GM12865 (cell line): ENCODE measurements around the gene NFIX.

Experiments
- DNase-seq: peaks from one replicate; pipeline ENCODE4 v3.0.0; 2010; ENCODE audit warnings: low read depth
- H3K4me3 ChIP-seq: 2 replicates; pipeline ENCODE4 v1.5.1; 2011; ENCODE audit warnings: mild to moderate bottlenecking, low read depth, low read length, control low read depth
- TF ChIP-seq, protein P1 (sequence below): IDR thresholded peaks from 2 replicates; pipeline ENCODE4 v1.5.1; 2011; ENCODE audit warnings: low read length, control low read depth, low read depth, inconsistent platforms; ENCODE audit not compliant: insufficient read depth; ENCODE audit errors: missing control alignments

NFIX gene

DNA sequence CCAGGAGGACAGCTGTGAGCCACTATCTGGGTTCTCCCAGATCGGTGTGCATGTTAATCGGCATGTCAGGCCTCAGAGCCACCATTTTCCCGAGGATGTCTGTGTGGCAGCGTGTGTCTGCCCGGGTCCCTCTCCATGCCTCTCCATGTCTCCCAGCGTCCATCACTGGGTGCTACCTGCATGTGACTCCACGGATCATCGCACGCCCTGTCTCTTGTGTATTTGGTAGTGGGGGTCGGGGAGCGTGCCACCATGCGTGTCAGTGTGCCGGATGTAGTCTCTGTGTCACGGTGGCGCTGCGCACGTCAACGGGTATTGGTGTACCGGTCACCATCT is 5.9 kb downstream of the NFIX start:
- no peak for DNase-seq
- no peak overlapping the region for H3K4me3 ChIP-seq
- TF ChIP-seq, protein P1, sequence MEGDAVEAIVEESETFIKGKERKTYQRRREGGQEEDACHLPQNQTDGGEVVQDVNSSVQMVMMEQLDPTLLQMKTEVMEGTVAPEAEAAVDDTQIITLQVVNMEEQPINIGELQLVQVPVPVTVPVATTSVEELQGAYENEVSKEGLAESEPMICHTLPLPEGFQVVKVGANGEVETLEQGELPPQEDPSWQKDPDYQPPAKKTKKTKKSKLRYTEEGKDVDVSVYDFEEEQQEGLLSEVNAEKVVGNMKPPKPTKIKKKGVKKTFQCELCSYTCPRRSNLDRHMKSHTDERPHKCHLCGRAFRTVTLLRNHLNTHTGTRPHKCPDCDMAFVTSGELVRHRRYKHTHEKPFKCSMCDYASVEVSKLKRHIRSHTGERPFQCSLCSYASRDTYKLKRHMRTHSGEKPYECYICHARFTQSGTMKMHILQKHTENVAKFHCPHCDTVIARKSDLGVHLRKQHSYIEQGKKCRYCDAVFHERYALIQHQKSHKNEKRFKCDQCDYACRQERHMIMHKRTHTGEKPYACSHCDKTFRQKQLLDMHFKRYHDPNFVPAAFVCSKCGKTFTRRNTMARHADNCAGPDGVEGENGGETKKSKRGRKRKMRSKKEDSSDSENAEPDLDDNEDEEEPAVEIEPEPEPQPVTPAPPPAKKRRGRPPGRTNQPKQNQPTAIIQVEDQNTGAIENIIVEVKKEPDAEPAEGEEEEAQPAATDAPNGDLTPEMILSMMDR = no peak

DNA sequence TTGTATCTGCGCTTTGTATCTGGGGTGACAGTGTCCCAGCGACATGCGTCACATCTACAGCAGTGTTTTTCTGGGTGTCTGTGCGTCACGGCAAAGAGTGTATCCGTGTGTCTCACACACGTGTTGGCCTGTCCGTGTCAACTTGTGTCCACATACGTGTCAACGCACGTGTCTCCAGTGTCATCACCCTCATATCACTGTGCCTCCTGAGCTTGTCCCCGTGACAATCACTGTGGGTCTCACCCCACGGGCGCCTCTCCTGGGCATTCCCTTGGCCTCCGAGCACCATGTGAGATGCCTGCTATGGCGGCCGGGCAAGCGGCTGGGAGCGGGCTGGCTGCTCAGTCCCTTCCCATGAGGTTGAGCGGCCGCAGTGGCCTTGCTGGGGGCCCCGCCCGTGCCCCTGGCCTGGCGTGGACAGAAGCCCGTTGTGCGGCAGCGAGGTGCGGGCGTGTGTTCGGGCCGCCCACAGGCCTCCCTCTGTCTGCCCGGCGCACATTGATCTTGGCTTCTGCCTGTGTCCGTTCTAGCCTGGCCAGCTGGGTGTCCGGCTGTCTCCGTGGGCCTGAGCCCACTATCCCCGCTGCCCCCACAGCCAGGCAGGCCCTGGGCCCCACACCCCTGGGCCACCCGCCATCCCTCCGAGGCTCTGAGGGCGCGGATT is 6.4 kb downstream of the NFIX start:
- no peak overlapping the region for H3K4me3 ChIP-seq
- TF ChIP-seq, protein P1 = no peak
- no peak for DNase-seq

DNA sequence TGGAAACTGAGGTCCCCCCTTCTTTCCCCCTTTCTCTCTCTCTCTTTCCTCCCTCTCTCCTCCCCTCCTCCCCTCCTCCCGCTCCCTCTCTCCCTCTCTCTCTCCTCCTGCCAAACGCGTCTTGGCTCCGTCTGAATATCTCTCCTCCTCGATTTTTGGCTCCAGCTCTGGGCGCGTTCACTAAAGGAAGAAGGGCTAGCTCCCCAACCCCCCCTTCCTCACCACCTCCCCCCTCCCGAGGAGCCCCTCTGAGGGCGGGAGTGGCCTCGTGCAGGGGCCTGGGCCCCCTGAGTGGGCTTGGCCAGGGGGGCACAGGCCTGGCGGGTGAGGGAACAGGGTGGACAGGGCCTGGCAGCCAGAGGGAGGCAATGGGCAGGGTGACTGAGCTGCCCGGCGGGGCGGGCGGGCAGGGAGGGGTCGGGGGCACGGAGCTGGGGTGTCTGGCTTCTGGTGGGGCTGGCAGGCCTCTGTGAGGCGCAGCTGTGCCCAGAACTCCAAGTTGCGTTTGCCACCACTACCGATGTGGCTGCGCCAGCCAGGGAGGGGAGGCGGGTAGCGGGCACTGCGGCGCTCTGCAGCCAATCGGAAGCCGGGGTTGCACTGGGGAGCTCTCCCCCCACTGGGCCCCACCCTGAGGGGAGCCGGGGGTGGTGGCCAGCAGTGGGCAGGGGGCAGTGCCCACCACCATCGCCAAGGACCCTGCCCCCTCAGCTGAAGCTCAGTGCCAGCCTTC is 7.1 kb downstream of the NFIX start:
- TF ChIP-seq, protein P1 = no peak
- H3K4me3 ChIP-seq = no peak overlapping the region
- DNase-seq = no peak

DNA sequence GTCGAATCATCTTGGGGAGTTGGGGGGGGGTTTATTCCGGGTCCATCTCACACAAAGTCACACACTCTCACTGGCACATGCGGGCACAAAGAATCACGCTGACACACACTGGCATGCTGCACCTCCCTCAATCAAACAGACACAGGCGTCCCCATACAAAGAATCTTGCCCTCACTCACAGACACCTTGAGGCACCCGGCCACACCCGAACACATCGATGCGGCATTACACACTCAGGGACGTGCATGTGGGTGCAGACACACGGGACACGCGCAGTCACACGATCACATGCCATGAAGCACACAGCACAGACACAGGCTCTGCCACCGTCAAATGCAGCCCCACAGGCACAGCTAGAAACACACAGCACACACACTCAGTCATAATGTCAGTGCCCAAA is 7.8 kb downstream of the NFIX start:
- DNase-seq = no peak
- TF ChIP-seq, protein P1 = no peak
- H3K4me3 ChIP-seq = no peak overlapping the region

DNA sequence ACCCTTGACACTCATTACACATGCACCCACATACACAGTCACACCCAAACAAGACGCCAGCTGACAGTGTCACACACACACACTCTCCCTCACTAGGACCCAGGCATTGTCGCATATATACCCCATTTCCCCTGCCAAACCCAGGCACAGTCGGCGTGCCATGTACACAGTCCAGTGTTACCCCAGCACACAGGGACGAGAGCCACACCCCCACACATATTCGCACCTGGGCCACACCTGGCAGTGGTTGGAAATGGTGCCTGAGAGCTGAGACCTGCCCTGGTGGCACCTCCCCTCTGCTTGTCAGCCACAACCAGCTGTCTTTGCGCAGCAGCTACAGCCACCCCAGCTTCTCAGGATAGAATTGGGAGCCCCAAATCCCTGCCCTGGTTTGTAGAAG is 9.0 kb downstream of the NFIX start:
- H3K4me3 ChIP-seq = no peak overlapping the region
- TF ChIP-seq, protein P1 = no peak
- DNase-seq = no peak

DNA sequence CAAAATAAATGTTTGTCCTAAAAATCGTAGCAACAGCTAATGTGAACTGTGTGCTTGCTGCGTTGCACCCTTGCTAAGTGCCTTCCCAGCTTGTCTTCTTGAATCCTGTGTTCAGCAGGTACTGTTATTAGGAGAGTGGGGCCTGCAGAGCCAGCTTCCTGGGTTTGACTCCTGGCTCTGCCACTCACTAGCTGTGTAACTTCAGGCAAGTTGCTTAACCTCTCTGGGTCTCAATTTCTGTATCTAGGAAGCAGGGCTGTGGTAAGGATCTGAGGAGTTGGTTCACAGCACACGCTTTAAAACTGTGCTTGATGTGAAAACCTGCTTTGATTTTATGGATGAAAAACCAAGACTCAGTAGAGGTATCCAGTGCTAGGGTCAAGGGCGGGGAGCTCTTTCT is 10.0 kb downstream of the NFIX start:
- TF ChIP-seq, protein P1 = no peak
- DNase-seq = no peak
- no peak overlapping the region for H3K4me3 ChIP-seq
